Liver (tissue), 9 donors: ENCODE measurements around the gene CD101. TPM values are rescaled to one million over a fixed set of nuclear protein-coding genes. Genes with fewer than 3 reads are reported as not detected.

Experiments used
- DNase-seq: peaks from one replicate; pipeline ENCODE4 v3.0.0-alpha.2; 2017; ENCODE audit warnings: low spot score
- H3K27ac ChIP-seq, 2 donors: one replicate each; pipeline ENCODE4 v1.7.0; 2013; ENCODE audit warnings: inconsistent platforms in 2 of 2, low read length in 2 of 2, control low read depth in 1 of 2, low read depth in 1 of 2, mild to moderate bottlenecking in 1 of 2
- H3K27me3 ChIP-seq, 4 donors: one replicate each; pipeline versions ENCODE4 v1.6.1 to v1.7.0; 2013; ENCODE audit warnings: low read length in 3 of 4, inconsistent platforms in 1 of 4, mild to moderate bottlenecking in 1 of 4, moderate library complexity in 1 of 4; ENCODE audit not compliant: control insufficient read depth in 4 of 4, insufficient read depth in 4 of 4
- H3K36me3 ChIP-seq, 4 donors: one replicate each; pipeline versions ENCODE4 v1.6.1 to v1.7.0; 2013; ENCODE audit warnings: low read length in 3 of 4, mild to moderate bottlenecking in 3 of 4, low read depth in 1 of 4, moderate library complexity in 1 of 4; ENCODE audit not compliant: control insufficient read depth in 4 of 4, insufficient read depth in 3 of 4
- H3K4me1 ChIP-seq, 4 donors: one replicate each; pipeline versions ENCODE4 v1.6.1 to v1.7.0; 2013; ENCODE audit warnings: low read length in 3 of 4, mild to moderate bottlenecking in 3 of 4, moderate library complexity in 1 of 4; ENCODE audit not compliant: control insufficient read depth in 4 of 4, insufficient read depth in 4 of 4
- H3K4me3 ChIP-seq, 3 donors: one replicate each; pipeline versions ENCODE4 v1.6.1 to v1.7.0; 2013; ENCODE audit warnings: low read length in 3 of 3, control low read depth in 1 of 3, low read depth in 1 of 3, mild to moderate bottlenecking in 1 of 3
- H3K9ac ChIP-seq, 2 donors: one replicate each; pipeline ENCODE4 v1.7.0; 2013; ENCODE audit warnings: low read length in 2 of 2, mild to moderate bottlenecking in 2 of 2, moderate library complexity in 2 of 2, control low read depth in 1 of 2, low read depth in 1 of 2
- H3K9me3 ChIP-seq, 4 donors: one replicate each; pipeline versions ENCODE4 v1.6.1 to v1.7.0; 2013; ENCODE audit warnings: low read length in 3 of 4; ENCODE audit not compliant: control insufficient read depth in 4 of 4
- EGR1 ChIP-seq, 2 donors: IDR thresholded peaks; 2 replicates each; pipeline ENCODE4 v1.6.1; 2016 to 2018; ENCODE audit warnings: antibody characterized with exemption in 2 of 2, low read depth in 2 of 2
- FOXA2 ChIP-seq: IDR thresholded peaks from 2 replicates; pipeline ENCODE4 v1.6.1; 2016; ENCODE audit warnings: antibody characterized with exemption
- GABPA ChIP-seq, 2 donors: IDR thresholded peaks in 1 of 2; conservative IDR thresholded peaks in 1 of 2; 2 replicates each; pipeline ENCODE4 v1.6.1; 2016; ENCODE audit warnings: antibody characterized with exemption in 2 of 2, mild to moderate bottlenecking in 1 of 2, moderate library complexity in 1 of 2
- HNF4A ChIP-seq, 2 donors: conservative IDR thresholded peaks; 2 replicates each; pipeline ENCODE4 v1.6.1; 2016; ENCODE audit warnings: antibody characterized with exemption in 2 of 2, mild to moderate bottlenecking in 2 of 2
- HNF4G ChIP-seq: IDR thresholded peaks from 2 replicates; pipeline ENCODE4 v1.6.1; 2016; ENCODE audit warnings: antibody characterized with exemption
- JUND ChIP-seq, 2 donors: IDR thresholded peaks; 2 replicates each; pipeline ENCODE4 v1.6.1; 2016; ENCODE audit warnings: antibody characterized with exemption in 2 of 2
- MAX ChIP-seq: IDR thresholded peaks from 2 replicates; pipeline ENCODE4 v1.6.1; 2016; ENCODE audit warnings: antibody characterized with exemption
- RAD21 ChIP-seq, 2 donors: IDR thresholded peaks; 2 replicates each; pipeline ENCODE4 v1.6.1; 2016; ENCODE audit warnings: antibody characterized with exemption in 2 of 2, mild to moderate bottlenecking in 2 of 2
- REST ChIP-seq: IDR thresholded peaks from 2 replicates; pipeline ENCODE4 v1.6.1; 2016; ENCODE audit warnings: antibody characterized with exemption, mild to moderate bottlenecking
- RXRA ChIP-seq, 2 donors: IDR thresholded peaks; 2 replicates each; pipeline ENCODE4 v1.6.1; 2017 to 2018; ENCODE audit warnings: antibody characterized with exemption in 2 of 2, mild to moderate bottlenecking in 1 of 2
- SP1 ChIP-seq: IDR thresholded peaks from 2 replicates; pipeline ENCODE4 v1.6.1; 2018; ENCODE audit warnings: antibody characterized with exemption, mild to moderate bottlenecking
- TAF1 ChIP-seq: conservative IDR thresholded peaks from 2 replicates; pipeline ENCODE4 v1.6.1; 2016; ENCODE audit warnings: antibody characterized with exemption, mild to moderate bottlenecking
- YY1 ChIP-seq: IDR thresholded peaks from 2 replicates; pipeline ENCODE4 v1.6.1; 2016; ENCODE audit warnings: antibody characterized with exemption, mild to moderate bottlenecking
- ZBTB33 ChIP-seq: IDR thresholded peaks from 2 replicates; pipeline ENCODE4 v1.6.1; 2016; ENCODE audit warnings: antibody characterized with exemption
- WGBS: extraction: QIAGEN DNeasy Blood & Tissue Kit; methylation state at CpG from one replicate; pipeline ENCODE4 v1.1.7; 2013; 5-methylcytosine and 5-hydroxymethylcytosine counted together
- polyA plus RNA-seq, 2 donors: library from polyadenylated mRNA; stranded (reverse) in 1 of 2; unstranded in 1 of 2; fragments of 200-250 nt in 1 of 2; fragments of >200 nt in 1 of 2; fragmentation: Nextera tagmentation in 1 of 2; extraction: Ambion mirVana in 1 of 2; gene quantifications; one replicate each; pipeline versions ENCODE4 v1.2.1 to v1.2.3, GENCODE V29; 2013 to 2015
- total RNA-seq, 2 donors: library from RNA; depleted of rRNA; stranded (reverse); fragments of >200 nt; gene quantifications; one replicate each; pipeline ENCODE4 v1.2.3, GENCODE V29; 2014
- TF ChIP-seq, protein P1 (sequence below): fragments of 150-350 bp; IDR thresholded peaks from 2 replicates; pipeline ENCODE4 v1.5.1; 2017; ENCODE audit warnings: improper control_type of control experiment, low read depth, low read length; ENCODE audit not compliant: missing input control
- donor health status: healthy.
- donor health status: healthy.
- donor health status: healthy.
- donor health status: healthy.
- donor health status: healthy.

The CD101 gene
- total and polyA plus RNA-seq, 4 donors, result 0.24 to 2.0 (median 0.65) TPM

GRCh38 chr1:116971965-116972673 is 29.4 kb upstream of the CD101 start:
- Histone ChIP-seq H3K27me3 (no peaks in the 10 kb centered on the region), H3K36me3 (no peaks in the 10 kb centered on the region), H3K27ac (no peak overlapping the region), H3K4me3 (no peak overlapping the region), H3K9me3 (no peaks in the 10 kb centered on the region), H3K9ac (no peak overlapping the region), H3K4me1 (no peaks in the 10 kb centered on the region)
- 96% methylated on average over 6 of the region's 6 CpGs for WGBS
- no peak for DNase-seq
- no peak for TF ChIP-seq HNF4G
- no peak for TF ChIP-seq RXRA (IDR thresholded peaks at IDR 0.05)
- no peak for TF ChIP-seq TAF1
- TF ChIP-seq, protein P1, sequence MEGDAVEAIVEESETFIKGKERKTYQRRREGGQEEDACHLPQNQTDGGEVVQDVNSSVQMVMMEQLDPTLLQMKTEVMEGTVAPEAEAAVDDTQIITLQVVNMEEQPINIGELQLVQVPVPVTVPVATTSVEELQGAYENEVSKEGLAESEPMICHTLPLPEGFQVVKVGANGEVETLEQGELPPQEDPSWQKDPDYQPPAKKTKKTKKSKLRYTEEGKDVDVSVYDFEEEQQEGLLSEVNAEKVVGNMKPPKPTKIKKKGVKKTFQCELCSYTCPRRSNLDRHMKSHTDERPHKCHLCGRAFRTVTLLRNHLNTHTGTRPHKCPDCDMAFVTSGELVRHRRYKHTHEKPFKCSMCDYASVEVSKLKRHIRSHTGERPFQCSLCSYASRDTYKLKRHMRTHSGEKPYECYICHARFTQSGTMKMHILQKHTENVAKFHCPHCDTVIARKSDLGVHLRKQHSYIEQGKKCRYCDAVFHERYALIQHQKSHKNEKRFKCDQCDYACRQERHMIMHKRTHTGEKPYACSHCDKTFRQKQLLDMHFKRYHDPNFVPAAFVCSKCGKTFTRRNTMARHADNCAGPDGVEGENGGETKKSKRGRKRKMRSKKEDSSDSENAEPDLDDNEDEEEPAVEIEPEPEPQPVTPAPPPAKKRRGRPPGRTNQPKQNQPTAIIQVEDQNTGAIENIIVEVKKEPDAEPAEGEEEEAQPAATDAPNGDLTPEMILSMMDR, result no peak
- TF ChIP-seq RAD21 (IDR thresholded peaks at IDR 0.05), result no peak
- TF ChIP-seq GABPA (IDR thresholded peaks at IDR 0.05 in 1 of 2, conservative IDR thresholded peaks at IDR 0.05 in 1 of 2), result no peak
- no peak for TF ChIP-seq JUND (IDR thresholded peaks at IDR 0.05)
- TF ChIP-seq HNF4A (conservative IDR thresholded peaks at IDR 0.05), result no peak
- no peak for TF ChIP-seq ZBTB33
- TF ChIP-seq EGR1 (IDR thresholded peaks at IDR 0.05; ENCODE audit: low read depth in 2 of 2), result no peak
- TF ChIP-seq SP1, result no peak
- no peak for TF ChIP-seq REST
- no peak for TF ChIP-seq YY1
- TF ChIP-seq FOXA2, result no peak

GRCh38 chr1:116972674-116973030 is 28.9 kb upstream of the CD101 start:
- no peak overlapping the region for H3K9ac ChIP-seq
- H3K27ac ChIP-seq, result no peak overlapping the region
- 92% methylated on average over 2 of the region's 2 CpGs for WGBS
- H3K9me3 ChIP-seq, result no peaks in the 10 kb centered on the region
- DNase-seq, result no peak
- no peaks in the 10 kb centered on the region for H3K36me3 ChIP-seq
- TF ChIP-seq MAX, result no peak
- TF ChIP-seq HNF4A (conservative IDR thresholded peaks at IDR 0.05), result no peak
- TF ChIP-seq GABPA (IDR thresholded peaks at IDR 0.05 in 1 of 2, conservative IDR thresholded peaks at IDR 0.05 in 1 of 2), result no peak
- no peak for TF ChIP-seq SP1
- no peak for TF ChIP-seq RXRA (IDR thresholded peaks at IDR 0.05)
- no peak for TF ChIP-seq FOXA2
- TF ChIP-seq YY1, result no peak
- TF ChIP-seq REST, result no peak
- no peak for TF ChIP-seq HNF4G
- no peak for TF ChIP-seq ZBTB33
- no peak for TF ChIP-seq TAF1
- no peak overlapping the region for H3K4me3 ChIP-seq
- no peaks in the 10 kb centered on the region for H3K4me1 ChIP-seq
- H3K27me3 ChIP-seq, result no peaks in the 10 kb centered on the region
